ENCODE measurements around the gene RELN. TPM values are rescaled to one million over a fixed set of nuclear protein-coding genes. Genes with fewer than 3 reads are reported as not detected.

RELN gene
- total RNA-seq, 2 donors from 2014 or later = 6.9 to 8.0 TPM

- no peak overlapping the region for H3K27ac ChIP-seq
- DNase-seq (ENCODE audit: low spot score) = no peak
- no peaks in the 10 kb centered on the region for H3K4me1 ChIP-seq
- H3K9me3 ChIP-seq = no peaks in the 10 kb centered on the region
- H3K27me3 ChIP-seq = no peaks in the 10 kb centered on the region
- H3K4me3 ChIP-seq = no peak overlapping the region
- TF ChIP-seq CTCF (IDR thresholded peaks at IDR 0.05) = no peak
- no peaks in the 10 kb centered on the region for H3K36me3 ChIP-seq
Observed at GRCh38 chr7:104032486-104032885, 43.0 kb upstream of the RELN start.

DNA sequence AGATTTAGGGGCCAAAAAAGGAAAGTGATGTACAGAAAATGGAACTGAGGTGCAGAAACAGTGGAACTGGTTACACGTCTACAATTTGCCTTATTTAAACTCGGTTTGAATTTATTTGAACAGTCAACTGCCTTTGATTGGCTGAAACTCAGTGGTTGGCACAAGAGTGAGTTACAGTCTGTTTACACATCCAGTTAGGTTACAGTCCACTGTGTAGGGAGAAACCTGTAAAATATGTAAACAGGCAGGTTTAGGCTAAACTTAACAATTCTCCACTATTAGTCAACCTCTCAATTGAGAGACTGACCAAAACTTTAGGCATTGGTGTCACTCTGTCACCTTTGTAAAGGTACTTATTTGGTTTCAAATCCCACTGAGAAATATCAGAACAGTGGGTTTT lies 40.3 kb upstream of the RELN start:
- H3K27me3 ChIP-seq = no peaks in the 10 kb centered on the region
- H3K27ac ChIP-seq = no peak overlapping the region
- H3K9me3 ChIP-seq = no peaks in the 10 kb centered on the region
- TF ChIP-seq CTCF (IDR thresholded peaks at IDR 0.05) = no peak
- no peak overlapping the region for H3K4me3 ChIP-seq
- H3K36me3 ChIP-seq = no peaks in the 10 kb centered on the region
- H3K4me1 ChIP-seq = no peaks in the 10 kb centered on the region
- no peak for DNase-seq (ENCODE audit: low spot score)

DNA sequence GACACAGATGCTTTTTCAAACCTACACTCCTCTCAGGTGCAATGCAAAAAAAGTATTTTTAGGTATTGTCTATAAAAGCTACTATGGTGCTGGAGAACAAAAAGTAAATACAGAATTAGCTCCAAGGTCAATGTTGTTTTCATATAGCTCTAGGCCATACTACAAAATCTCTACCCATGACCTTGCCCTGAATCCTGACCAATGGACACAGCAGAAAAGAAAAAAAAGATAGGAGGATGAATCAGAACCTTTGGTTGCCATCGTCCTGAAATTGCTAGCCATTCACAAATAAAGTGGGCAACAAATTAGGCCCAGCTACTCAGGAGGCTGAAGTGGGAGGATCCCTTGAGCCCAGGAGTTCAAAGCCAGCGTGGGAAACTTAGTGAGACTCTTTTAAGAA lies 35.2 kb upstream of the RELN start:
- Histone ChIP-seq H3K4me3 (no peak overlapping the region), H3K27me3 (no peaks in the 10 kb centered on the region), H3K36me3 (no peaks in the 10 kb centered on the region), H3K9me3 (no peaks in the 10 kb centered on the region), H3K27ac (no peak overlapping the region), H3K4me1 (no peaks in the 10 kb centered on the region)
- no peak for TF ChIP-seq CTCF (IDR thresholded peaks at IDR 0.05)
- DNase-seq (ENCODE audit: low spot score) = no peak

DNA sequence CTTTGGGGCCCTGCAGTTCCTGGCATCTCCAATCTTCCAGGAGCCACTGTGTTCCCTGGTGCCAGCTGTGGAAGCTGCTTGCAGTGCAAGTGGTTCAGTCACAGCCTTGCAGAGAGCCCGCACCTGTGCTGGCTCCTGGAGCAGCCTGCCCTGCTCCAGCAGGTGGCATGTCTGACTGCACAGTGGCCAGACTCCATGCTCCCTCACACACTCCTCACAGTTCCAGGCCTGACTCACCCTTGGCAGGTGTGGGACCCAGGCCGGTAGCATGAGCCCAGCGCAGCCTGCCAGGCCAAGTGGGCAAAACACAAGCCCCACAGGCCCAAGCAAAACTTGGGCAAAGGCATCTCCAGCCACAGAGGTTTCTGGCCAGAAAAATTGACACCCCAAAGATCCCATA lies 33.6 kb upstream of the RELN start:
- Histone ChIP-seq H3K4me1 (no peaks in the 10 kb centered on the region), H3K36me3 (no peaks in the 10 kb centered on the region), H3K9me3 (no peaks in the 10 kb centered on the region), H3K4me3 (no peak overlapping the region), H3K27ac (no peak overlapping the region), H3K27me3 (no peaks in the 10 kb centered on the region)
- no peak for TF ChIP-seq CTCF (IDR thresholded peaks at IDR 0.05)
- DNase-seq (ENCODE audit: low spot score) = no peak

GRCh38 chr7:104018425-104018824 lies 29.0 kb upstream of the RELN start:
- H3K27ac ChIP-seq = no peak overlapping the region
- H3K27me3 ChIP-seq = no peaks in the 10 kb centered on the region
- no peaks in the 10 kb centered on the region for H3K9me3 ChIP-seq
- TF ChIP-seq CTCF (IDR thresholded peaks at IDR 0.05) = no peak
- H3K36me3 ChIP-seq = no peaks in the 10 kb centered on the region
- H3K4me3 ChIP-seq = no peak overlapping the region
- H3K4me1 ChIP-seq = no peaks in the 10 kb centered on the region
- no peak for DNase-seq (ENCODE audit: low spot score)

DNA sequence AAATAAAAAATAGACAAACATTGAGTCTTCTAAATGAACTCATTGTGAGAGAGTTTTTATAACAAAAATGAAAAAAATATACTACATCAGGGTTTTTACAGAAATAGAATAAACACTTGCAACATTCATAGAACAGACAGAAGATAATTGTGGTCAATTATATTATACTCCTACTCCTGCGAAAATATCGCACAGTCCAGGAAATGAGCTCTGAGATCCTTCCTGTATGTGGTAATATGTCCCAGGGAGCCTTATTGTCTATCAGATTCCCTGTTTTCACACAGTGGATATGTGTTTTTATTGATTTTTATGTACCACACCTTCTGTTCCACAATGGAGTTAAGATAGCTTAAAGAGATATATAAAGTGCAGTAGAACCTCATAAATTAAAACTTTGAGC lies 27.5 kb upstream of the RELN start:
- no peak for TF ChIP-seq CTCF (IDR thresholded peaks at IDR 0.05)
- no peak for DNase-seq (ENCODE audit: low spot score)
- no peak overlapping the region for H3K27ac ChIP-seq
- H3K4me1 ChIP-seq = no peaks in the 10 kb centered on the region
- no peak overlapping the region for H3K4me3 ChIP-seq
- no peaks in the 10 kb centered on the region for H3K27me3 ChIP-seq
- no peaks in the 10 kb centered on the region for H3K9me3 ChIP-seq
- H3K36me3 ChIP-seq = no peaks in the 10 kb centered on the region
